GM12891 (cell line): ENCODE results near the gene OSBPL6.

Experiments
- PAX5 ChIP-seq: IDR thresholded peaks from 2 replicates; pipeline ENCODE4 v1.6.1; 2011; ENCODE audit warnings: low read length, moderate library complexity, mild to moderate bottlenecking; ENCODE audit not compliant: insufficient read depth, severe bottlenecking
- POLR2A ChIP-seq: IDR thresholded peaks from 2 replicates; pipeline ENCODE4 v1.6.1; 2011; ENCODE audit warnings: low read depth, low read length, control low read depth
- POLR2AphosphoS5 ChIP-seq: IDR thresholded peaks from 2 replicates; pipeline ENCODE4 v1.6.1; 2011; ENCODE audit warnings: low read depth, low read length, control low read depth
- POU2F2 ChIP-seq: IDR thresholded peaks from 2 replicates; pipeline ENCODE4 v1.6.1; 2011; ENCODE audit warnings: low read depth, mild to moderate bottlenecking, control low read depth, low read length, moderate library complexity
- SPI1 ChIP-seq: IDR thresholded peaks from 2 replicates; pipeline ENCODE4 v1.6.1; 2011; ENCODE audit warnings: low read depth, low read length, control low read depth
- TAF1 ChIP-seq: IDR thresholded peaks from 2 replicates; pipeline ENCODE4 v1.6.1; 2011; ENCODE audit warnings: low read depth, low read length, control low read depth

GRCh38 chr2:178234648-178235047 lies 40.3 kb downstream of the OSBPL6 start:
- TF ChIP-seq POLR2A = no peak
- TF ChIP-seq POU2F2 = no peak
- TF ChIP-seq POLR2AphosphoS5 = no peak
- no peak for TF ChIP-seq TAF1
- TF ChIP-seq SPI1 = no peak
- TF ChIP-seq PAX5 = no peak
